Measurements from ENCODE around the gene HIPK3. TPM values are rescaled to one million over a fixed set of nuclear protein-coding genes. Genes with fewer than 3 reads are reported as not detected.

The HIPK3 gene
- total and polyA plus RNA-seq, 9 of the 15 experiments (the other 6 are each of a cell fraction or from before 2014, with no cell fraction given): 2.3 to 19.6 (median 7.5) TPM

DNA sequence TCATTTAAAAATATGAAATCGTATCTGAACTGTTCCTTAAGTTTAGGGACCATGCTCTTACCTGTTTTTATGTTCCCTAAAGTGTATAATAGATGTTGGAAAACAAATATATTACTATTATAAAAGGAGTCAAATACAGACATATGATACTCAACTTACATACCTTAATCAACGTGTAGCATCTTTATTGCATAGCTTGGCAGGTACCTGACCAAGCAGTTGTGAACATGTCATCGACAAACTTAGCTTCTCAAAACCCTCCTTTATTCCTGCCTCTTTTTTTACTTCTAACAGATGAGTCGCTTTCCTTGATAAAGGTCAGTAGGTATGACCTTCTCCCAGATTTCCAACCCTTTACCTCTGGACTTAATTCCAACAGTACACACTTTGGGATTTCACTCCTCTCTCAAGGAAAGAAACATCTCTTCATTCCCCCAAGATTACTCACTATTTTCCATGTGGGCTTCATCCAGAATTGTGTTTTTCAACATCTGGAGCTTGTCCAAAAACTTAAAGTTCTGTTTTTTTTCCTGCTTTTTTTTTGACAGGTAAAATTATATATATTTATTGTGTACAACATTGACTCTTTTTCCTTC, 11.9 kb downstream of the HIPK3 start:
- no peaks in the 10 kb centered on the region for H3K27me3 ChIP-seq (ENCODE audit: control insufficient read depth in 2 of 2, insufficient read depth in 2 of 2, low read length in 2 of 2)
- BruUV-seq (replicated peaks): no TSS peak
- FAIRE-seq: peak; percentile 52
- no peak for TF ChIP-seq ID3 (CRISPR knock-in tag; IDR thresholded peaks at IDR 0.05)
- TF ChIP-seq ID3 (tag; IDR thresholded peaks at IDR 0.05): no peak
- TF ChIP-seq ZFP1 (CRISPR knock-in tag; IDR thresholded peaks at IDR 0.05): no peak
- TF ChIP-seq PHF21A (IDR thresholded peaks at IDR 0.05; ENCODE audit: borderline replicate concordance, low read depth): no peak
- no peak for TF ChIP-seq CAMTA2 (CRISPR knock-in tag; conservative IDR thresholded peaks at IDR 0.05)
- no peak for TF ChIP-seq ZNF699 (CRISPR knock-in tag; IDR thresholded peaks at IDR 0.05; ENCODE audit: insufficient replicate concordance)
- TF ChIP-seq IRF2 (CRISPR knock-in tag; IDR thresholded peaks at IDR 0.05): no peak
- TF ChIP-seq RBM15 (IDR thresholded peaks at IDR 0.05; ENCODE audit: insufficient read depth, low read length): no peak
- no peak for TF ChIP-seq NCOA6 (IDR thresholded peaks at IDR 0.05)
- TF ChIP-seq SAFB (IDR thresholded peaks at IDR 0.05; ENCODE audit: borderline replicate concordance, low read depth, low read length): no peak
- TF ChIP-seq ZFP36 (IDR thresholded peaks at IDR 0.05; ENCODE audit: low read depth, low read length, partially characterized antibody): no peak
- TF ChIP-seq NFYB (IDR thresholded peaks at IDR 0.05; ENCODE audit: extremely low read depth, insufficient read length): no peak
- no peak for TF ChIP-seq FOXJ3 (CRISPR knock-in tag; IDR thresholded peaks at IDR 0.05)
- in situ Hi-C loops (cut with MboI) (no loop called here), intact Hi-C loops (cut with micrococcal nuclease) (no loop called here)
- H3K9me1 ChIP-seq (ENCODE audit: control insufficient read depth, insufficient read depth, low read length): no peaks in the 10 kb centered on the region
- ChIA-PET POLR2A (interaction anchor here (0.7 to 1.5 kb wide), 4 partner anchors 9 to 375 kb away, joined by 3 to 9 read pairs (median 4); no protein-coding TSS in a partner anchor), CTCF (ENCODE audit: low intra/inter-chr PET ratio) (interaction anchor here (0.5 kb wide), 1 partner anchor 22 kb away, joined by 3 read pairs; no protein-coding TSS in a partner anchor)
- H2AFZ ChIP-seq (ENCODE audit: low read depth, low read length): no peak overlapping the region
- 54% methylated on average over 4 of the region's 4 CpGs for WGBS (ENCODE audit: insufficient coverage, low coverage, missing lambda C conversion rate)
- H3K9ac ChIP-seq (ENCODE audit: insufficient read depth in 1 of 2, low read depth in 2 of 2, low read length in 2 of 2): no peak overlapping the region
- ATAC-seq: 0 out of 3 replicates have a peak, but pooled peaks have one; percentile 11
- no peaks in the 10 kb centered on the region for H3K9me3 ChIP-seq (replicated peaks; ENCODE audit: control insufficient read depth, insufficient read depth, low read depth, low read length)
- H3K79me2 ChIP-seq (ENCODE audit: control insufficient read depth, insufficient read depth, low read length): peaks cover 75% of the 10 kb centered on the region
- no peaks in the 10 kb centered on the region for H4K20me1 ChIP-seq (replicated peaks; ENCODE audit: control insufficient read depth, insufficient read depth, low read length)
- H3K36me3 ChIP-seq (ENCODE audit: control insufficient read depth, insufficient read depth, low read length): no peaks in the 10 kb centered on the region
- no peak overlapping the region for H3K4me2 ChIP-seq (ENCODE audit: insufficient read depth, low read length)
- DNase-seq (ENCODE audit: extremely low read depth in 1 of 4, low spot score in 3 of 4): no peak
- no peak overlapping the region for H3K4me3 ChIP-seq
- H3K27ac ChIP-seq (ENCODE audit: extremely low read depth, low read depth, low read length): no peak overlapping the region
- peaks cover 0 to 3% of the 10 kb centered on the region in 2 experiments; a peak in 1 of 5 replicates for H3K4me1 ChIP-seq (replicated peaks in 1 of 2; ENCODE audit: control insufficient read depth in 2 of 2, insufficient read depth in 2 of 2, low read length in 2 of 2)
